Neural cell (in vitro differentiated cells): ENCODE results near the gene SEC24D.

Experiments used
- CTCF ChIP-seq: fragments of 450-650 bp; IDR thresholded peaks from 2 replicates; pipeline ENCODE4 v1.5.1; 2014; ENCODE audit warnings: antibody characterized with exemption, mild to moderate bottlenecking, moderate library complexity; ENCODE audit not compliant: poor library complexity, severe bottlenecking
- EZH2 ChIP-seq: fragments of 200-600, 300-800 bp; shearing (Covaris generic), sonication (generic); IDR thresholded peaks from 2 replicates; pipeline ENCODE4 v1.6.1; 2014; ENCODE audit warnings: antibody characterized with exemption, low read length, borderline replicate concordance, mild to moderate bottlenecking; ENCODE audit not compliant: insufficient read depth, poor library complexity, severe bottlenecking
- POLR2AphosphoS5 ChIP-seq: IDR thresholded peaks from 2 replicates; pipeline ENCODE4 v1.6.1; 2012
- REST ChIP-seq: IDR thresholded peaks from 2 replicates; pipeline ENCODE4 v1.6.1; 2012; ENCODE audit warnings: borderline replicate concordance
- SMC3 ChIP-seq: fragments of 450-650 bp; conservative IDR thresholded peaks from 2 replicates; pipeline ENCODE4 v1.6.1; 2014; ENCODE audit warnings: antibody characterized with exemption, mild to moderate bottlenecking, moderate library complexity; ENCODE audit not compliant: poor library complexity
- TAF1 ChIP-seq: IDR thresholded peaks from 2 replicates; pipeline ENCODE4 v1.6.1; 2012; ENCODE audit warnings: low read depth

GRCh38 chr4:118758293-118758692, 77.6 kb downstream of the SEC24D start:
- TF ChIP-seq CTCF (no peak), SMC3 (no peak), EZH2 (no peak), POLR2AphosphoS5 (no peak), TAF1 (no peak), REST (no peak)
